Trophoblast cell (in vitro differentiated cells and primary cell): Measurements from ENCODE around the gene CDHR5.
A peak's percentile ranks its signal among the peaks of the same experiment; 100 is the strongest.

Experiments
- DNase-seq, 2 donors: peaks; one replicate each; pipeline ENCODE4 v3.0.0-alpha.2; 2016
- H2AFZ ChIP-seq: 2 replicates; pipeline ENCODE4 v1.6.1; 2013; ENCODE audit warnings: low read length, moderate library complexity, mild to moderate bottlenecking; ENCODE audit not compliant: insufficient read depth, poor library complexity
- H2AK5ac ChIP-seq: 2 replicates; pipeline ENCODE4 v1.6.1; 2013; ENCODE audit warnings: mild to moderate bottlenecking, low read length
- H2BK120ac ChIP-seq: 2 replicates; pipeline ENCODE4 v1.6.1; 2013; ENCODE audit warnings: low read length, mild to moderate bottlenecking, moderate library complexity; ENCODE audit not compliant: insufficient read depth, poor library complexity
- H2BK12ac ChIP-seq: 2 replicates; pipeline ENCODE4 v1.6.1; 2013; ENCODE audit warnings: mild to moderate bottlenecking, low read length, moderate library complexity
- H2BK5ac ChIP-seq: 2 replicates; pipeline ENCODE4 v1.6.1; 2013; ENCODE audit warnings: low read length, low read depth, moderate library complexity, mild to moderate bottlenecking; ENCODE audit not compliant: poor library complexity
- H3K14ac ChIP-seq: 2 replicates; pipeline ENCODE4 v1.6.1; 2013; ENCODE audit warnings: mild to moderate bottlenecking, low read length
- H3K18ac ChIP-seq: 2 replicates; pipeline ENCODE4 v1.6.1; 2013; ENCODE audit warnings: mild to moderate bottlenecking, low read length
- H3K23ac ChIP-seq: 2 replicates; pipeline ENCODE4 v1.6.1; 2013; ENCODE audit warnings: low read length
- H3K27ac ChIP-seq: 2 replicates; pipeline ENCODE4 v1.5.1; 2013; ENCODE audit warnings: low read depth, mild to moderate bottlenecking, inconsistent platforms, low read length, moderate library complexity
- H3K27me3 ChIP-seq: 2 replicates; pipeline ENCODE4 v1.6.1; 2013; ENCODE audit warnings: inconsistent platforms, mild to moderate bottlenecking, low read length, moderate library complexity; ENCODE audit not compliant: insufficient read depth
- H3K36me3 ChIP-seq, 2 experiments: 1 replicate in 1 of 2; 2 replicates in 1 of 2; pipeline ENCODE4 v1.6.1; 2013; ENCODE audit warnings: low read length in 2 of 2, mild to moderate bottlenecking in 2 of 2, moderate library complexity in 1 of 2; ENCODE audit not compliant: insufficient read depth in 2 of 2, control insufficient read depth in 1 of 2
- H3K4ac ChIP-seq: 2 replicates; pipeline ENCODE4 v1.6.1; 2013; ENCODE audit warnings: low read depth, mild to moderate bottlenecking, low read length, moderate library complexity
- H3K4me1 ChIP-seq, 2 experiments: 1 replicate in 1 of 2; 2 replicates in 1 of 2; pipeline ENCODE4 v1.6.1; 2013; ENCODE audit warnings: low read length in 2 of 2, mild to moderate bottlenecking in 2 of 2, moderate library complexity in 1 of 2; ENCODE audit not compliant: insufficient read depth in 2 of 2, control insufficient read depth in 1 of 2
- H3K4me2 ChIP-seq: 2 replicates; pipeline ENCODE4 v1.6.1; 2013; ENCODE audit warnings: inconsistent platforms, mild to moderate bottlenecking, low read length, moderate library complexity
- H3K4me3 ChIP-seq: 2 replicates; pipeline ENCODE4 v1.5.1; 2013; ENCODE audit warnings: mild to moderate bottlenecking, low read depth, low read length, inconsistent platforms
- H3K79me1 ChIP-seq: one replicate; pipeline ENCODE4 v1.6.1; 2013; ENCODE audit warnings: low read length
- H3K79me2 ChIP-seq: 2 replicates; pipeline ENCODE4 v1.6.1; 2013; ENCODE audit warnings: low read length, mild to moderate bottlenecking; ENCODE audit not compliant: control insufficient read depth, insufficient read depth, poor library complexity
- H3K9ac ChIP-seq: 2 replicates; pipeline ENCODE4 v1.6.1; 2013; ENCODE audit warnings: mild to moderate bottlenecking, low read length
- H3K9me3 ChIP-seq: 2 replicates; pipeline ENCODE4 v1.6.1; 2013; ENCODE audit warnings: low read depth, mild to moderate bottlenecking, control low read depth, inconsistent platforms, low read length; ENCODE audit not compliant: insufficient read depth
- H4K12ac ChIP-seq: 2 replicates; pipeline ENCODE4 v1.6.1; 2013; ENCODE audit warnings: low read depth, mild to moderate bottlenecking, low read length, moderate library complexity
- H4K8ac ChIP-seq: 2 replicates; pipeline ENCODE4 v1.6.1; 2013; ENCODE audit warnings: low read depth, mild to moderate bottlenecking, low read length, moderate library complexity
- H4K91ac ChIP-seq: one replicate; pipeline ENCODE4 v1.6.1; 2013; ENCODE audit warnings: low read depth, mild to moderate bottlenecking, low read length, moderate library complexity
- WGBS: extraction: QIAGEN DNeasy Blood & Tissue Kit; methylation state at CpG from one replicate; pipeline ENCODE4 v1.1.7; 2013; ENCODE audit warnings: missing lambda C conversion rate; ENCODE audit not compliant: insufficient read length, insufficient coverage; ENCODE audit errors: extremely low coverage; 5-methylcytosine and 5-hydroxymethylcytosine counted together

Gene CDHR5

DNA sequence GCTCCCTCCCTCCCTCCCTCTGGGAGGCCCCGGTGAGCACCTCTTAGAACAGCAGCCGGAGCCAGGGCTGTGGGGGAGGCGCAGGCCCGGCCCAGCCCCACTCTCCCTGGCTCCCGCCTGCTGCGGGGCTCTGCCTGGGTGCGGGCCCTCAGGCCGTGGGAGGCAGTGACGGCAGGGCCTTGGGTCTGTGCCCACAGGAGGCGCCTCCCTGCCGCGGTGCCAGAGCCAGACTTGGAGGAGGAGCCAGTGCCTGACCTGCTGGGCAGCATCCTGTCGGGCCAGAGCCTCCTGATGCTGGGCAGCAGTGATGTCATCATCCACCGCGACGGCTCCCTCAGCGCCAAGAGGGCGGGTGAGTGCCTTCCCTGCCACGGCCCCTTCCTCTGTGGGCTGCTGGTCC, 18.5 kb downstream of the CDHR5 start:
- Histone ChIP-seq H4K91ac (no peak overlapping the region), H3K23ac (no peak overlapping the region), H3K18ac (no peak overlapping the region), H3K14ac (no peak overlapping the region), H3K36me3 (peaks cover 96 to 97% of the 10 kb centered on the region in 2 experiments), H3K27ac (no peak overlapping the region), H2AK5ac (no peak overlapping the region), H2AFZ (no peak overlapping the region), H2BK12ac (no peak overlapping the region), H3K4me1 (no peaks in the 10 kb centered on the region), H3K79me1 (no peaks in the 10 kb centered on the region), H3K4me2 (no peak overlapping the region), H4K8ac (no peak overlapping the region), H3K4ac (no peak overlapping the region), H3K9me3 (no peaks in the 10 kb centered on the region), H2BK5ac (no peak overlapping the region), H3K79me2 (no peaks in the 10 kb centered on the region), H3K9ac (no peak overlapping the region), H4K12ac (no peak overlapping the region), H3K4me3 (no peak overlapping the region), H2BK120ac (no peak overlapping the region), H3K27me3 (no peaks in the 10 kb centered on the region)
- WGBS: no CpG with 5 or more reads among the region's 19 CpGs
- no peak for DNase-seq

DNA sequence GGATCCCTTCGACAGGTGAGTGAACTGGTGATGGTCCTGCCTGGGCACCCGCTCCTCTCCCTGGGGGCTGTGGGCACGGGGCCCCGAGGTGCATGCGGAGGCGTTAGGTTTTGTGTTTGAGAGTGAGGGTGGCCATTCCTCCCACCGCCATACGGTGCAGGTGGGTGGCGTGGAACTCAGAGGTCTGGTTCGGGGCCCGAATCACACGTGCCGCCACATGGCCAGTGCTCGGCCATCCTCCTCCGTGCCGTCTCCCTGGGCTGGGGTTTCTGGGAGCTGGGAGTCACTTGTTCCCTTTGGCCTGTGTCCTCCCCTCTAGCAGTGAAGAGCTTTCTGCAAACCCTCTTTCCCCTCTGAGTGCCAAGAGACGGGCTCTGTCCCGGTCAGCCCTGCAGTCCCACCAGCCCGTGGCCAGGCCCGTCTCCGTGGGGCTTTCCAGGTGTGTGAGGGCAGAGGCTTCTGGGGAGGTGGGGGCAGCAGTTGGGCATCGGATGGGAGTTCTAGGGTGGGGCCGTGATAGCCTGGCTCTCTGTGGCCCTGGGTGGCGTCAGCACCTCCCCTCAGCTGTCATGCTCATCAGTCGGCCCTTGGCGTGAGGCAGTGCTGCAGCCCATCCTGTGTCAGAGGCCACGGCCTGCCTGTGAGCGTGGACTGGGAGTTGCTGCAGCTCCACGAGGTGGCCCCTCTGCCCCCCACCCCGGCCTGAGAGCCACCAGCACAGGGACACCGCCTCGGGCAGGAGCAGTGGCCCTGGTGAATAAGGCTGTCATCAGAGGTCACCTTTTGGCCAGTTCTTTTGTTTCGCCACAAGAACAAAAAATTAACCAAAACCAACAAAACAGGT, 19.2 kb downstream of the CDHR5 start:
- Histone ChIP-seq H4K8ac (no peak overlapping the region), H3K4ac (no peak overlapping the region), H3K27ac (no peak overlapping the region), H3K23ac (no peak overlapping the region), H3K4me3 (no peak overlapping the region), H3K4me2 (no peak overlapping the region), H3K9me3 (no peaks in the 10 kb centered on the region), H4K91ac (no peak overlapping the region), H2BK120ac (no peak overlapping the region), H3K18ac (peak overlapping the region; percentile 6), H2AK5ac (no peak overlapping the region), H3K36me3 (peaks cover 93 to 94% of the 10 kb centered on the region in 2 experiments), H2BK12ac (no peak overlapping the region), H3K9ac (no peak overlapping the region), H2BK5ac (no peak overlapping the region), H3K14ac (no peak overlapping the region), H3K4me1 (no peaks in the 10 kb centered on the region), H3K79me2 (no peaks in the 10 kb centered on the region), H3K27me3 (no peaks in the 10 kb centered on the region), H3K79me1 (no peaks in the 10 kb centered on the region), H2AFZ (no peak overlapping the region), H4K12ac (no peak overlapping the region)
- no peak for DNase-seq
- WGBS: no CpG with 5 or more reads among the region's 33 CpGs

DNA sequence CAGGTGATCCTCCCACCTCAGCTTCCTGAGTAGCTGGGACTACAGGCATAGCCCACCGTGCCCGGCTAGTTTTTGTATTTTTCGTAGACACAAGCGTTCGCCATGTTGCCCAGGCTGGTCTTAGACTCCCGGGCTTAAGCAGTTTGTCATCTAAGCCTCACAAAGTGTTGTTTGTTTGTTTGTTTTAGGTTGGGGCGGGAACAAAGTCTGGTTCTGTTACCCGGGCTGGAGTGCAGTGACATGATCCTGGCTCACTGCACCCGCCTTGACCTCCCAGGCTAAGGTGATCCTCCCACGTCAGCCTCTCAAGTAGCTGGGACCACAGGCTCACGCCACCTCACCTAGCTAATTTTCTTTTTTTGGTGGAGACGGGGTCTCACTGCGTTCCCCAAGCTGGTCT, 21.6 kb downstream of the CDHR5 start:
- H3K27ac ChIP-seq: no peak overlapping the region
- H3K27me3 ChIP-seq: no peaks in the 10 kb centered on the region
- H3K79me1 ChIP-seq: no peaks in the 10 kb centered on the region
- H3K18ac ChIP-seq: no peak overlapping the region
- no peak overlapping the region for H3K4ac ChIP-seq
- no peak overlapping the region for H2BK120ac ChIP-seq
- peaks cover 87 to 90% of the 10 kb centered on the region in 2 experiments for H3K36me3 ChIP-seq
- H3K79me2 ChIP-seq: no peaks in the 10 kb centered on the region
- no peak overlapping the region for H3K4me3 ChIP-seq
- no peak overlapping the region for H2AK5ac ChIP-seq
- no peak overlapping the region for H4K12ac ChIP-seq
- no peak overlapping the region for H4K8ac ChIP-seq
- WGBS: no CpG with 5 or more reads among the region's 13 CpGs
- no peaks in the 10 kb centered on the region for H3K9me3 ChIP-seq
- no peak for DNase-seq
- no peak overlapping the region for H3K4me2 ChIP-seq
- H3K14ac ChIP-seq: no peak overlapping the region
- no peak overlapping the region for H2AFZ ChIP-seq
- no peak overlapping the region for H4K91ac ChIP-seq
- H3K4me1 ChIP-seq: no peaks in the 10 kb centered on the region
- H2BK12ac ChIP-seq: no peak overlapping the region
- H3K9ac ChIP-seq: no peak overlapping the region
- no peak overlapping the region for H2BK5ac ChIP-seq
- H3K23ac ChIP-seq: no peak overlapping the region

DNA sequence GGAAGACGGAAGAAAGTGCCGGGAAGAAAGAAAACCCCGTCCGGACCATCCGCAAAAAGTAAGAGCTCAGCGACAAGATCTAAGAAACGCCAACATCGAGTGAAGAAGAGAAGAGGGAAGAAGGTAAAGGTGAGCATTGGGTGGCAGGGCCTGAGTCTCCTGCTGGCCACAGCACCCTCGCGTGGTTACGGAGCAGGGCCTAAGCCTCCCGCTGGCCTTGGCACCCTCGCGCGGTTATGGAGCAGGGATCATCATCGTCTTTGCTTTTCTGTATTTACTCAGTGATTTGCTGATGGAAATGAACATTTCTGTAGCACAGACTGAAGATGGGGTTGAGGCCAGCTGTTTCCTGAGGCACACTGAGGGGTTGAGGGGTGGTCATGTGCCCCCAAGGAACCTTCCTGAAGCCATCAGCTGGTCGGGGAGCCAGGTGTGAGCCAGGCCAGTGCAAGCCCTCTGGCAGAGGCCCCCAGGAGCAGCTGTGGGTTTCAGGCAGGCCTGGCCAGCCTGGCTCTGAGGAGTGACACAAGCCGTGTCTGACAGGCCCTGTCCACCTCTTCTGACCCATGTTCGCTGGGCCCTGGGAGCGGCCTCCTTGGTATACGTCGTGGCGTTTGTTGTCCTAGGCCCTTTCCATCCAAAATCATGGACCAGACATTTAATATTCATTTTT, 23.0 kb downstream of the CDHR5 start:
- no peak overlapping the region for H3K18ac ChIP-seq
- no peak overlapping the region for H2AK5ac ChIP-seq
- peaks cover 87 to 89% of the 10 kb centered on the region in 2 experiments for H3K36me3 ChIP-seq
- H3K9me3 ChIP-seq: peaks cover 2% of the 10 kb centered on the region
- H3K14ac ChIP-seq: no peak overlapping the region
- no peak overlapping the region for H2BK5ac ChIP-seq
- no peak overlapping the region for H3K27ac ChIP-seq
- WGBS: no CpG with 5 or more reads among the region's 23 CpGs
- H3K4me3 ChIP-seq: no peak overlapping the region
- no peaks in the 10 kb centered on the region for H3K4me1 ChIP-seq
- no peaks in the 10 kb centered on the region for H3K79me2 ChIP-seq
- H2BK120ac ChIP-seq: no peak overlapping the region
- H2AFZ ChIP-seq: no peak overlapping the region
- no peak overlapping the region for H3K9ac ChIP-seq
- DNase-seq: no peak
- H3K4ac ChIP-seq: no peak overlapping the region
- H3K23ac ChIP-seq: no peak overlapping the region
- no peak overlapping the region for H4K8ac ChIP-seq
- H4K91ac ChIP-seq: no peak overlapping the region
- no peaks in the 10 kb centered on the region for H3K27me3 ChIP-seq
- no peak overlapping the region for H4K12ac ChIP-seq
- H3K79me1 ChIP-seq: no peaks in the 10 kb centered on the region
- no peak overlapping the region for H2BK12ac ChIP-seq
- H3K4me2 ChIP-seq: no peak overlapping the region
